GM18951 (cell line): ENCODE measurements around the gene MDM4.

Source experiments
- POLR2A ChIP-seq: IDR thresholded peaks from 4 replicates; pipeline ENCODE4 v1.6.1; 2011; ENCODE audit warnings: mild to moderate bottlenecking; ENCODE audit not compliant: insufficient read length, insufficient read depth; ENCODE audit errors: extremely low read depth
- in situ Hi-C: fragments of 300-500 bp; cut with MboI; formaldehyde crosslinking; loops from one replicate; pipeline ENCODE4 v1.12.0; 2022; ENCODE audit warnings: low sequenced_read_pairs, mixed read lengths, inconsistent platforms; ENCODE audit not compliant: unreplicated experiment

MDM4 gene

GRCh38 chr1:204589409-204590038 is 73.3 kb downstream of the MDM4 start:
- in situ Hi-C loops = no loop called here

DNA sequence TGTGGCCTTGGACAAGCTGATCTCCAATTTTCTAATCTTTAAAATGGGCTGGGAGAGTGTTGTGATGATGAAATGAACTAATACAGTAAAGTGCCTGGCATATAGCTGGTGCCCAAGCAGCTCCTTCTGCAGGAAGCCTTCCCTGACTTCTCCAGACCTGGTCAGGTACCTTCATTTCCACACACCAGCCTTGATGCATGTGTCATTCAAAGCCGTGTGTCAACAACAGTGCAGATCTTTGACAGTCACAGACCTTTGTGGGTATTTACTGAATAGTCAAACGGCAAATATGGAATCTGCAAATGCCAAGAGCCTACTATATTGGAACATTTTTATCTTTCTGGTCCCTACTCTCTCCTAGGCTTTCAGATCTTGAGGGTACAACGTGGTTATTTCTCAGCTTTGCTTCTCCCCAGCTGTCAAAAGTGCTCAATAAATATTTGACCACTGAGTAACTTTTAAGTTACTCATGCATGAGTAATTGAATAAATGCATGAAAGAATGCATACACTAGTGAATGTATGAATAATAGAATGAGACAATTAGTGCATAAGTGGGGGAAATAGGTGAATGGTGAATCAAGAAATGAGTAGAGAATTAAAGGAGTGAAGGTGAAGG is 75.4 kb downstream of the MDM4 start:
- TF ChIP-seq POLR2A = no peak
- in situ Hi-C loops = no loop called here

More at GRCh38 chr1:204589409-204590038, 73.3 kb downstream of the MDM4 start:
- no peak for TF ChIP-seq POLR2A

DNA sequence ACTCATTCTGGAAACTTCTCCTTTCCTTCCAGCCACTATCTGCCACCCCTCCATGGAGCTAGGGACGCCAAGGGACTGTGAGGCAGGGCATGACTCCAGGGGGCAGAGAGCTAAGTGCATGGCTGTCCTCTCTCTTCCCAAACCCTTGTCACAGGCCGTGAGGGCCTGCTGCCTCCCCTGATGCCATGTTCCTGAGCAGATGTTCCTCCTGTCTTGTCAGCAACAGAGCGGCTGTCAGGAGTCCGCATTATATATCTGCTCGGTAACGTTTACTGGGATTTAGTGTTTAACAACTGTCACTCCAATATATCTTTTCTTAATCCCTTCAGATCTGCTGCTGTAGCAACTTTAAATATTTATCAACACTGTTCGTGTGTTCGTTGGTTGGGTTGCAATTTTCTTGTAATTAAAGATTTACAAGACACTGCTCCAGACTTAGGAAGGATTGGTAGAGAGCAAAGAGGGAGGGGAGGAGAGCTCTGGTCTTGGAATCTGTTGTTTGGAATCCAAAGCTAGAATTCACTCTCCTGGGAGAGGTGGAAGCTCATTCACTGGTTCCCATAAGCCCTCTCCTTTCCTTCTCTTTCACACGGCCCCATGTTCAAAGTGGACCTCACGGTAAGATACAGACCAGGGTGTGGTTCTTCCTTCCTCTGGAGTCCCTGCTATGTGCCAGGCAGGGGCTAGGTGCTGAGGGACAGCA is 76.2 kb downstream of the MDM4 start:
- no peak for TF ChIP-seq POLR2A

GRCh38 chr1:204598319-204598969 is 82.2 kb downstream of the MDM4 start:
- TF ChIP-seq POLR2A = no peak

More for the DNA sequence above, 76.2 kb downstream of the MDM4 start:
- in situ Hi-C loops = no loop called here

DNA sequence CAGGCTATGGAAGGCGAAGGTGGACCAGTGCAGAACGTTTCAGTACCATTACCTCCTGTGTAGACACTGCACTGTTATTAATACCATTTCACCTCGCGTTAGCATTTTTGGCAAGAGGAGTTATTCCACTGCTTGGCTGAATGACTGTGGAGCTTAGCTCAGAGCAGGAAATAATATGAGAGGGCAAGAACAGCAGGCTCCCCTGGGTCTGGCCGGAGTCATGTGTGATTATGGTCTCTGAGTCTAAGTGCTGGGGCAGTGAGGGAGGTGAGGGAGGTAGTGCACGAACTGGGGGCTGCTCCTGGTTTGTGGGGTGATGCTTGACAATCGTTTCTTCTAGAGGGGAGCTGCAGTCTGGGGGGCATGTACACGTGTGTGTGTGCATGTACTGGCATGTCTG is 82.9 kb downstream of the MDM4 start:
- in situ Hi-C loops = no loop called here
- no peak for TF ChIP-seq POLR2A

More at GRCh38 chr1:204598319-204598969, 82.2 kb downstream of the MDM4 start:
- in situ Hi-C loops = no loop called here

GRCh38 chr1:204599596-204599995 is 83.4 kb downstream of the MDM4 start:
- in situ Hi-C loops = no loop called here
- TF ChIP-seq POLR2A = no peak

DNA sequence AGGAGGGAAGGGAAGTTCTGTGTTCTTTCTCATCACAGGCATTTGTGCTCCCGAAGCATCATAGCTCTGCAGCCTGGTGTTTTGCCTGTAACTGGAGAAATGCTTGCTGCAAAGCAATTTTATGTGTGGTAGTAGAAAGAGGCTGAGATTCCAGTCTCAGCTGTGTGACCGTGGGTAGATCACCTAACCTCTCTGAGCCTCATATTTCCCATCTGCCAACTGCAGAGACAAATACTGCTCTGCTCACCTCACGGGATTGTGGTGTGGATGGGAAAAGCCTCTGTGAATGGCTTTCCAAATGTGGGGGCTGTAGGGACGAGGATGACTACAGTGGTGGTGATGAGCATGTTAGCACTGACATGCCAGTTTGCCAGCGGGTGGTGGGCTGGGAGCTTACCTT is 84.0 kb downstream of the MDM4 start:
- no peak for TF ChIP-seq POLR2A
- in situ Hi-C loops = no loop called here

DNA sequence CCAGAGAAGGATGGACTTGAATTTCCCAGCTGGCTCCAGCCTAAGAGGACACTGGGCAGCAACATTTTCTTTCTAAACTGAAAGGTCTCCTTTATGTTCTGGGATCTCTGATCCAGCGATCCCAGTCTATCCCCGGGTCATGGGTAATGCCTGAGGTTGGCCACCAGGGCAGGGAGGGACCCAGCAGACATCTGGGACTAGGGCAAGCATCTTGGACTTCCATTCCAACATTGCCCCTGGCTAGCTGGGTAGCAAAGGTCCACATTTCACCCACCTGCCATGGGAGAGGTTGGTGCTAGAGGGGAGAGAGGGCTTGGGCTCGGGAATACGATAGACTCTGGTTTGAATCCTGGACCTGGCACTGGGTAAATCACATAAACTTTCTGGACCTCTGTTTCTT is 84.8 kb downstream of the MDM4 start:
- in situ Hi-C loops = no loop called here
- no peak for TF ChIP-seq POLR2A

DNA sequence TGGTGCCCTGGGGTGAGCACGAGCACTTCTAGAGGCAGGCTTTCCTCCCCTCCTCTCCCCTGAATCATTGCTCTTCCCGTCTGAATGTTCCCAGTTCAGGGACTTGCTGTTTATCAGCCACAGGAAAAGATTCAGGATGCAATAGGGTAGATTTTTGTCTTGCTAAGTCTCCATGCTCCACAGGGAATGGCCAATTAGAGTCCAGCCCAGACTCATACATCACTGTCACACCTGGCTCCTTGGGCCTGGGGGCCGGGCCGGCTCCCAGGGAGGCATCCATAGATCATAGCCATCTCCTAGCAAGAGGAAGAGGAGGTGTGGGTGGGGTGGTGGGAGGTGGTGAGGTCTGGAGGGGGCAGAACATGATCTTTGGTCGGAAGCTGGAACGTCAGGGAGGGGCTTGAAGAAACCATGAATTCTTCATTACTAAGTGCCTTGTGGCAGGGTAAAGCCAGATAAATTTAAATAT is 85.9 kb downstream of the MDM4 start:
- TF ChIP-seq POLR2A = no peak
- in situ Hi-C loops = no loop called here

DNA sequence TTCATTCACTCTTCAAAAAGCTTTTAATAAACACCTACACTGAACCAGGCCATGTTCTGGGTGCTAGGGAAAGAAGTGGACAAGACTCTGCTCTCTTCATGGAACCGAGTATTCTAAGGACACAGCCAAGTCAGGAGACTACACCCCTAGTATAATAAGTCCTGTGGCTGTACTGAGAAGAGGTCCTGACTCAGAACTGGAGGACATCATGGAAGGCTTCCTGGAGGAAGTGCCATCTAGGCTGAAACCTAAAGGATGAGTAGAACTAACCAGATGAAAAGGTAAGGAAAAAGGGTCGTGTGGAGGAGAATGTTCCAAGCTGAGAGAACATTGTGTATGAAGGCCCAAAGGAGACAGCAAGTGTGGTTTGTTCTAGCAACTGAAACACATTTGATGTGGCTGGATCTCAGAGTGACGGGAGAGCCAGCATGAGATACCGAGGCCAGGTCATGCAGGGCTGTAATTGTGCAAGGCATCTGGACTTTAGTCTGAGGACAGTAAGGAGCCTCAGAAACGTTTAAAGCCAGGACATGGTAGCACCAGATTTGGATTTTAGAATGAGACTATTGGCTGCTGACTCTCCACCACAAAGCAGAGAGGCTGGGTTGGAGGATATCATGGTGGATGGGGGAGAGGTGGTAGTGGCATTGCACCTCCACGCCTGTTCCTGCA is 86.8 kb downstream of the MDM4 start:
- in situ Hi-C loops = no loop called here
- no peak for TF ChIP-seq POLR2A

DNA sequence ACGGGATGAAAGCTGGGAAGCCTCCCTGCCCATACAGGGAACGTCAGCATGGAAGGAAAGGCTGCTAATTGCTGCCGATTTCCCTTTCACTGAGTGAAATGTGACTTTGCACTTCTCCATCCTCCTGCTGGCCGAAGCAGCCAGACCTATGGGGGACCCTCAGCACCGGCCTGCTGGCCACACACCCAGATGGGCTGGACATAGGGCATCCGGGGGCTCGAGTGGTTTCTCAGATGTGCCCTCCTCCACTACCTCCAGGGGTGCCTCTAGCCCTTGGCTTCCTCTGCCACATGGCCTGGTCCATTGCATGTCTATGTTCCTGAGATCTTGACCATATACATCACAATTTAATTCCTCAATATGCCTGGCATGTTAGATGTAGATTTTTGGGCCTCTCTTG is 89.6 kb downstream of the MDM4 start:
- in situ Hi-C loops = no loop called here
- no peak for TF ChIP-seq POLR2A
